ENCODE data around the gene SNX30. TPM values are rescaled to one million over a fixed set of nuclear protein-coding genes. Genes with fewer than 3 reads are reported as not detected.

Gene SNX30
- total and polyA plus RNA-seq, 2 donors (not counting 1 experiment from before 2014, with no cell fraction given) = 3.8 to 20.6 TPM

GRCh38 chr9:112864982-112865381 lies 114.4 kb downstream of the SNX30 start:
- Histone ChIP-seq H3K9me3 (ENCODE audit: control extremely low read depth in 1 of 3, control insufficient read depth in 2 of 3, insufficient read depth in 1 of 3, low read length in 2 of 3) (no peaks in the 10 kb centered on the region), H3K9ac (ENCODE audit: low read length) (no peak overlapping the region), H3K4me2 (replicated peaks; ENCODE audit: low read depth, low read length, poor library complexity, severe bottlenecking) (no peak overlapping the region), H3K4me1 (ENCODE audit: control insufficient read depth in 2 of 2, insufficient read depth in 2 of 2, low read length in 2 of 2) (peaks cover 47 to 61% of the 10 kb centered on the region in 2 donors), H2AFZ (ENCODE audit: insufficient read depth, low read depth, low read length, poor library complexity, severe bottlenecking) (no peak overlapping the region), H4K20me1 (ENCODE audit: control insufficient read depth, insufficient read depth, low read length, poor library complexity, severe bottlenecking) (no peaks in the 10 kb centered on the region), H3K4me3 (ENCODE audit: control extremely low read depth in 1 of 5, extremely low read depth in 1 of 5, insufficient read depth in 1 of 5, low read depth in 2 of 5, low read length in 4 of 5) (no peak overlapping the region), H3K27me3 (replicated peaks in 1 of 4; ENCODE audit: control extremely low read depth in 1 of 4, control insufficient read depth in 3 of 4, insufficient read depth in 4 of 4, low read length in 3 of 4) (no peaks in the 10 kb centered on the region), H3K36me3 (replicated peaks in 1 of 2; ENCODE audit: control extremely low read depth in 1 of 2, control insufficient read depth in 1 of 2, extremely low read depth in 1 of 2, insufficient read depth in 2 of 2, low read length in 1 of 2) (peaks cover 0 to 9% of the 10 kb centered on the region in 2 experiments), H3K27ac (ENCODE audit: low read length in 2 of 2) (no peak overlapping the region), H3K79me2 (ENCODE audit: control insufficient read depth, insufficient read depth, low read length) (no peaks in the 10 kb centered on the region)
- H3K9me3 Mint-ChIP-seq (ENCODE audit: insufficient read depth) = no peaks in the 10 kb centered on the region
- H3K4me3 Mint-ChIP-seq = no peak overlapping the region
- CTCF ChIA-PET = no interaction called here
- H3K27ac Mint-ChIP-seq = no peak overlapping the region
- POLR2A ChIA-PET = interaction anchor here (0.6 kb wide), 1 partner anchor 1352 kb away, joined by 4 read pairs; no protein-coding TSS in a partner anchor
- no peak for TF ChIP-seq CTCF (IDR thresholded peaks at IDR 0.05)
- TF ChIP-seq EZH2 (IDR thresholded peaks at IDR 0.05; ENCODE audit: borderline replicate concordance, insufficient read depth, low read depth, low read length, poor library complexity, severe bottlenecking) = no peak
- WGBS (ENCODE audit: insufficient coverage) = 99% methylated on average over 7 of the region's 7 CpGs
- H3K4me1 Mint-ChIP-seq = peaks cover 51% of the 10 kb centered on the region
- no peaks in the 10 kb centered on the region for H3K27me3 Mint-ChIP-seq
- ATAC-seq (ENCODE audit: low read depth) = no peak
- no peak for DNase-seq
- intact Hi-C loops (cut with micrococcal nuclease) = no loop called here

GRCh38 chr9:112866662-112867274 lies 116.2 kb downstream of the SNX30 start:
- POLR2A ChIA-PET = interaction anchor here (0.7 kb wide), 1 partner anchor 330 kb away, joined by 4 read pairs; no protein-coding TSS in a partner anchor
- H3K79me2 ChIP-seq (ENCODE audit: control insufficient read depth, insufficient read depth, low read length) = no peaks in the 10 kb centered on the region
- no peak overlapping the region for H3K27ac ChIP-seq (ENCODE audit: low read length in 2 of 2)
- Mint-ChIP-seq H3K9me3 (ENCODE audit: insufficient read depth) (no peaks in the 10 kb centered on the region), H3K4me3 (no peak overlapping the region), H3K27ac (no peak overlapping the region), H3K27me3 (no peaks in the 10 kb centered on the region), H3K4me1 (peaks cover 43% of the 10 kb centered on the region)
- H4K20me1 ChIP-seq (ENCODE audit: control insufficient read depth, insufficient read depth, low read length, poor library complexity, severe bottlenecking) = no peaks in the 10 kb centered on the region
- CTCF ChIA-PET = no interaction called here
- H3K4me1 ChIP-seq (ENCODE audit: control insufficient read depth in 2 of 2, insufficient read depth in 2 of 2, low read length in 2 of 2) = peaks cover 42 to 63% of the 10 kb centered on the region in 2 donors
- no peak overlapping the region for H3K4me3 ChIP-seq (ENCODE audit: control extremely low read depth in 1 of 5, extremely low read depth in 1 of 5, insufficient read depth in 1 of 5, low read depth in 2 of 5, low read length in 4 of 5)
- no peak for TF ChIP-seq EZH2 (IDR thresholded peaks at IDR 0.05; ENCODE audit: borderline replicate concordance, insufficient read depth, low read depth, low read length, poor library complexity, severe bottlenecking)
- DNase-seq (no peak), ATAC-seq (ENCODE audit: low read depth) (no peak)
- H3K27me3 ChIP-seq (replicated peaks in 1 of 4; ENCODE audit: control extremely low read depth in 1 of 4, control insufficient read depth in 3 of 4, insufficient read depth in 4 of 4, low read length in 3 of 4) = no peaks in the 10 kb centered on the region
- intact Hi-C loops (cut with micrococcal nuclease) = no loop called here
- 100% methylated on average over 1 of the region's 1 CpG for WGBS (ENCODE audit: insufficient coverage)
- no peak overlapping the region for H2AFZ ChIP-seq (ENCODE audit: insufficient read depth, low read depth, low read length, poor library complexity, severe bottlenecking)
- peaks cover 0 to 15% of the 10 kb centered on the region in 2 experiments for H3K36me3 ChIP-seq (replicated peaks in 1 of 2; ENCODE audit: control extremely low read depth in 1 of 2, control insufficient read depth in 1 of 2, extremely low read depth in 1 of 2, insufficient read depth in 2 of 2, low read length in 1 of 2)
- no peak overlapping the region for H3K9ac ChIP-seq (ENCODE audit: low read length)
- no peaks in the 10 kb centered on the region for H3K9me3 ChIP-seq (ENCODE audit: control extremely low read depth in 1 of 3, control insufficient read depth in 2 of 3, insufficient read depth in 1 of 3, low read length in 2 of 3)
- no peak overlapping the region for H3K4me2 ChIP-seq (replicated peaks; ENCODE audit: low read depth, low read length, poor library complexity, severe bottlenecking)

All from B cell (primary cell).